DND-41 (cell line): ENCODE measurements around the gene SPTBN4.

Experiments used
- ATAC-seq: fragments of 200-7000 bp; cut with Tn5 transposase; 3 replicates; pipeline ENCODE4 v1.9.1; 2021; ENCODE audit warnings: low read depth; ENCODE audit not compliant: insufficient read depth
- DNase-seq: peaks from one replicate; pipeline ENCODE4 v3.0.0-alpha.2; 2020
- H2AFZ ChIP-seq: 2 replicates; pipeline ENCODE4 v1.6.0; 2012; ENCODE audit warnings: low read depth, low read length
- H3K27ac ChIP-seq: 2 replicates; pipeline ENCODE4 v1.5.1; 2012; ENCODE audit warnings: low read length, inconsistent platforms
- H3K27me3 ChIP-seq: fragments of 200-600 bp; sonication (generic); 2 replicates; pipeline ENCODE4 v1.6.0; 2012; ENCODE audit warnings: low read length, mild to moderate bottlenecking, inconsistent platforms; ENCODE audit not compliant: insufficient read depth, poor library complexity
- H3K36me3 ChIP-seq: 2 replicates; pipeline ENCODE4 v1.5.1; 2012; ENCODE audit warnings: low read length, inconsistent platforms; ENCODE audit not compliant: insufficient read depth
- H3K4me1 ChIP-seq: 2 replicates; pipeline ENCODE4 v1.5.1; 2012; ENCODE audit warnings: mild to moderate bottlenecking, low read length; ENCODE audit not compliant: insufficient read depth
- H3K4me2 ChIP-seq: 2 replicates; pipeline ENCODE4 v1.6.0; 2012; ENCODE audit warnings: mild to moderate bottlenecking, moderate library complexity, low read length, inconsistent platforms; ENCODE audit not compliant: insufficient read depth
- H3K4me3 ChIP-seq, 2 experiments: fragments of 200-600 bp in 1 of 2; shearing (Covaris generic) in 1 of 2; 2 replicates each; pipeline ENCODE4 v1.5.1; 2012 to 2016; ENCODE audit warnings: inconsistent platforms in 2 of 2, low read length in 2 of 2, mild to moderate bottlenecking in 2 of 2, low read depth in 1 of 2, moderate library complexity in 1 of 2
- H3K79me2 ChIP-seq: 2 replicates; pipeline ENCODE4 v1.6.0; 2012; ENCODE audit warnings: low read length, inconsistent platforms; ENCODE audit not compliant: insufficient read depth
- H3K9ac ChIP-seq: 2 replicates; pipeline ENCODE4 v1.6.0; 2012; ENCODE audit warnings: low read depth, mild to moderate bottlenecking, inconsistent platforms, low read length, moderate library complexity
- H3K9me3 ChIP-seq: 2 replicates; pipeline ENCODE4 v1.5.1; 2012; ENCODE audit warnings: low read length, moderate library complexity, mild to moderate bottlenecking, inconsistent platforms; ENCODE audit not compliant: insufficient read depth, severe bottlenecking
- H4K20me1 ChIP-seq: 2 replicates; pipeline ENCODE4 v1.6.0; 2012; ENCODE audit warnings: low read length; ENCODE audit not compliant: insufficient read depth
- CTCF ChIP-seq: IDR thresholded peaks from 2 replicates; pipeline ENCODE4 v1.5.1; 2012; ENCODE audit warnings: borderline replicate concordance, low read length, moderate library complexity, mild to moderate bottlenecking; ENCODE audit not compliant: poor library complexity, severe bottlenecking; ENCODE audit errors: extremely low read depth
- EZH2 ChIP-seq: IDR thresholded peaks from 3 replicates; pipeline ENCODE4 v1.6.1; 2012; ENCODE audit warnings: borderline replicate concordance, low read depth, mild to moderate bottlenecking, moderate library complexity, low read length, inconsistent platforms; ENCODE audit not compliant: severe bottlenecking

Gene SPTBN4

DNA sequence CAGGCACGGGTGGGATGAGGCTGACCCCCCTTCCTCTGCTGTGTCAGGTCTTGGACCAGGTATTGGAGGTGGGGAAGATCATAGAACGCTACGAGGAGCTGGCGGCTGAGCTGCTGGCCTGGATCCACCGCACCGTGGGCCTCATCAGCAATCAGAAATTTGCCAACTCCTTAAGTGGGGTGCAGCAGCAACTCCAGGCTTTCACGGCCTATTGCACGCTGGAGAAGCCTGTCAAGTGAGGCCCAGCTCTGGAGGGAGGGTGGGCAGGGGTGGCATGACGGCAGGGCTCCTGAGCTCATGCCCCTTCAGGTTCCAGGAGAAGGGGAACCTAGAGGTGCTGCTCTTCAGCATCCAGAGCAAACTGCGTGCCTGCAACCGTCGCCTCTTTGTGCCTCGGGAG lies 35.3 kb downstream of the SPTBN4 start:
- Histone ChIP-seq H3K4me1 (no peaks in the 10 kb centered on the region), H3K9ac (no peak overlapping the region), H3K4me2 (no peak overlapping the region), H2AFZ (no peak overlapping the region), H3K9me3 (no peaks in the 10 kb centered on the region), H3K27me3 (no peaks in the 10 kb centered on the region), H3K36me3 (no peaks in the 10 kb centered on the region), H3K4me3 (no peak overlapping the region), H4K20me1 (no peaks in the 10 kb centered on the region), H3K79me2 (no peaks in the 10 kb centered on the region), H3K27ac (no peak overlapping the region)
- ATAC-seq, result no peak
- DNase-seq, result no peak
- TF ChIP-seq EZH2, result no peak
- TF ChIP-seq CTCF, result no peak

DNA sequence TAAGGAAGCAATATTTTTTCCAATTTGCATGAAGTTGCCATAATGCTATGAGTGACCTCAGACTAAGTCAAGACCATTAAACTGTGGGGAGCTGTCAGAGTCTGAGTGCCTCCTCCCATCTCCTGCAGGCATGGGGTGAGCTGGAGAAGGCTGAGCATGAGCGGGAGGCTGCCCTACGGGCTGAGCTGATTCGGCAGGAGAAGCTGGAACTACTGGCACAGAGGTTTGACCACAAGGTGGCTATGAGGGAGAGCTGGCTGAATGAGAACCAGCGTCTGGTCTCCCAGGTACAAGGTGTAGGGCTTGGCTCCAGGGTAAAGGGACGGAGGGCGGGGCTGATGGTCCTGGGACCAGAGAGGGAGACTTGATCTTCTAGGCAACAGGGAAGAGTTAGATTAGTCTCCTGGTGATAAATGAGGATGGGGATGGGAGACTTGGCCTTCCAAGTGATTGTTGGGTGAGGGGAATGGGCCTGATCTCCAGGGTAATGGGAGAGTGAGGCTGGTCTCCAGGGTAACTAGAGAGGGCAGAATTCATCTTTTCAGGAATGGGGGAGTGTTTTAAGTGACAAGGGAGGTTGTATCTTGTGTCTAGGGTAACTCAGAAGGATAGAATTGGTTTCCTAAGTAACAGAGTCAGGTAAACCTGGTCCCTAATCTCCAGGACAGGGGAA lies 36.0 kb downstream of the SPTBN4 start:
- H3K9ac ChIP-seq, result no peak overlapping the region
- no peak overlapping the region for H3K4me3 ChIP-seq
- H3K9me3 ChIP-seq, result no peaks in the 10 kb centered on the region
- H3K36me3 ChIP-seq, result no peaks in the 10 kb centered on the region
- H2AFZ ChIP-seq, result no peak overlapping the region
- no peaks in the 10 kb centered on the region for H3K4me1 ChIP-seq
- no peak for TF ChIP-seq EZH2
- TF ChIP-seq CTCF, result no peak
- no peaks in the 10 kb centered on the region for H3K27me3 ChIP-seq
- H3K27ac ChIP-seq, result no peak overlapping the region
- no peak overlapping the region for H3K4me2 ChIP-seq
- H3K79me2 ChIP-seq, result no peaks in the 10 kb centered on the region
- H4K20me1 ChIP-seq, result no peaks in the 10 kb centered on the region
- ATAC-seq, result no peak
- no peak for DNase-seq

DNA sequence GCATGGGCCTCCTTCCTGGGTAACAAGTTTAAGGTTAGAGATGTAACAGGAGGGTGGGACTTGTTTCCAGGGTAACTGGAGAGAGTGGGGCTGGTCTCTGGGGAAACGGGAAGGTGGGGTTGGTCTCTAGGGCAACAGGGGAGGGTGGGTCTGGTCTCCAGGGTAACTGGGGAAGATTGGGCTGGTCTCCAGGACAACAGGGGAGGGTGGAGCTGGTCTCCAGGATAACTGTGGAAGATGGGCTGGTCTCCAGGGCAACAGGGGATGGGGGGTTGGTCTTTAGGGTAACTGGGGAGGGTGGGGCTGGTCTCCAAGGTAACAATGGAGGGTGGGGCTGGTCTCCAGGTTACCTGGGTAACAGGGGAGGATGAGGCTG lies 36.5 kb downstream of the SPTBN4 start:
- Histone ChIP-seq H3K36me3 (no peaks in the 10 kb centered on the region), H3K4me3 (no peak overlapping the region), H3K4me1 (no peaks in the 10 kb centered on the region), H3K4me2 (no peak overlapping the region), H3K79me2 (no peaks in the 10 kb centered on the region), H3K9me3 (no peaks in the 10 kb centered on the region), H3K27ac (no peak overlapping the region), H2AFZ (no peak overlapping the region), H4K20me1 (no peaks in the 10 kb centered on the region), H3K27me3 (no peaks in the 10 kb centered on the region), H3K9ac (no peak overlapping the region)
- ATAC-seq, result peak; percentile 47; the same call in 1 of the 3 replicates
- peak; percentile 51 for DNase-seq
- TF ChIP-seq CTCF (no peak), EZH2 (no peak)
